HG03457 (cell line): ENCODE results near the gene RNU6-8.

Source experiments
- ATAC-seq: cut with Tn5 transposase; IDR thresholded peaks from one replicate; pipeline ENCODE4 v1.9.1; 2021; ENCODE audit warnings: moderate number of reproducible peaks; ENCODE audit not compliant: unreplicated experiment

The RNU6-8 gene

DNA sequence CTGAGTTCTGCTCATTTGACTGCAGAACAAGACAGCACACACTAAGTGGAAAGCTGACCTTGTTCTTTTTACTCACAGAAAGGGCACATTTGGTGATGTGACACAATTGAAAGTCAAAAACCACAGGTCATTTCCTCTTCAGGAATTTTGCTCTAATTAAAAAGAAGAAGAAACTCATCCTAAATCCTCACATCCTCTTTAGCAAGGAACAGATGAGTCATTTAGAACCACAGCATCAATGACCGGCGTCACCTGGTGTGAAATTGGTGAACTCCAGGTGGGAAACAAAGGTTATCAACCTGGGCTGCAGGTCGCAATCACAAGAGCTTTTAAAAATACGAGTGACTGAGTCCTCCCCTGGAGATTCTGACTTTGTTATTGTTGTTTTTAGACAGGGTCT is 2.9 kb upstream of the RNU6-8 start:
- ATAC-seq: no peak

DNA sequence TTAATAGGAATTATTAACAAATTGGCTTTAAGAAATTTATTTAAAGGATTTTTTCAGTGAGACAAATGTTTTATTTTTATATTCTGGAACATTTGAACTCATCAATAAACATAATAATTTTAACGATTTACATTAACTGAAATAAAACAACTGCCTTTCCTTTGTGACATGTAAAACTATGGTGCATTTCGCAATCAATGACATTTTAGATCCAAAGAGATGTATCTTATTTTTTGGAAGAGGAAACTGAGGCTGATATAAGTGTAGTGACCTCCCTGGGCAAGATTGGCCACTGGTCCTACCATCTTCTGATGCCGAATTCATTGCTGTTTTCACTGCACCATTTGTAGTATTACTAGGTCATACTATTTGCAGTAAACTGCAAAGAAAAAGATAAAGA is 2.5 kb upstream of the RNU6-8 start:
- no peak for ATAC-seq

- ATAC-seq: no peak
These were observed 874 bp upstream of the RNU6-8 start for GRCh38 chr14:32203928-32204357.

- ATAC-seq: no peak
These were observed 525 bp downstream of the RNU6-8 start for GRCh38 chr14:32202491-32202997.

DNA sequence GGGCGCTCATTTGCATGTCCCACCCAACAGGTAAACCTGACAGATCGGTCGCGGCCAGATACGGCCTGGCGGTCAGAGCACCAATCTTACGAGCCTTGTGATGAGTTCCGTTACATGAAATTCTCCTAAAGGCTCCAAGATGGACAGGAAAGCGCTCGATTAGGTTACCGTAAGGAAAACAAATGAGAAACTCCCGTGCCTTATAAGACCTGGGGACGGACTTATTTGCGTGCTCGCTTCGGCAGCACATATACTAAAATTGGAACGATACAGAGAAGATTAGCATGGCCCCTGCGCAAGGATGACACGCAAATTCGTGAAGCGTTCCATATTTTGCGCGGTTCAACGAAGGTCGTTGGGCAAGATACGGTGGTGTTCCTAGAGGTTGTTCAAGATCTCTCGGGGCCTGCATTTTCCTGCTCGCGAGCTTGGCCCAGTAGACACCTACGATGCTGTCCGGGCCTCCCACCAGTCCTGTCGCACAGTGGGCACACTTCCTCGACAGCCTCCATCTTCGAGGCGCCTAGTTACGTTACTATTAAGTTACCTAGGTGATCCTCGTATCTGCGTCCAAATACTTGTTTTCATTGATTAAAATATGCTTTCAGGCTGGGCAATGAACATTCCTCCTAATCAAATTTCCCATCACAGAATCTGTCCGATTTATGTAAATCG is 1.1 kb downstream of the RNU6-8 start, which contains the start of gene RNU6-7:
TSS of gene RNU6-7 (plus strand) at position 230 of the 675 bp plus-strand sequence.
- ATAC-seq: no peak

- ATAC-seq: peak; percentile 36
These were observed 1.8 kb downstream of the RNU6-8 start for GRCh38 chr14:32201193-32201815.

DNA sequence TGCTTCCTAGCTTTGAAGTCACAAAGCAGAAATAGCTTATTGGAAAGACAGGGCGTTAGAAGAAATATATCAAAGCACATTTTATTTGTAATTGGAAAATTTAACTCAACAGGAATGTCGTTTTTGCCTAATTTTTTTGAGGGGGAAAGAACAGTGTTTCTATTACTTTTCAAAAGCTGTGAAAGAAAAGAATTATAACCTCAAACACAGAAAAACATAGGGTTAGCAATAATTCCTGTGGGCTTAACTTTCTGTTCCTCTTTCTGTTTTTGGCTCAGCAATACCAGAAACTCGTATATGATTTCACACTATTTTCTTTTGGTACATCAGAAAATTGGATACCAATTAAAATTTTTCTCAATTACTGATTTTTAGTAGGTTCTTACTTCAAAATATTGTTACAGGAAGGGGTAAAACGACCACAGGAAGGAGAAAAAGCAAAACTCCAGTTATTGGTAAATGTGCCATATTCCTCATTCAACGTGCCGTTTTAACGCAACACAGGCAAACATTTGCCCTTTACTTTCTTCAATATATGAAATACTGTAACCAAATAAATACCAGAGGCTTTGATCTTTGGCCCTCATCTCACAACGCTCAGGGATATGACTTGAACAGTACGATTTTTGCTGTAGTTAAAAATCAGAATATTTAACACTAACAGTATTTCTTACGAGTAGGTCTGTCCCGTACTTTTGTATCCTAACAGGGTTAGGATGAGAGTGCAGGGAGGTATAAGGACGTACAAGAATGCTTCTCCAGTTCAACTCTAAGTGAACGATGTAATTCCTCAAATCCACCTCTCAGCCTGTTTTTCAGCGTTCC is 2.5 kb downstream of the RNU6-8 start:
- no peak for ATAC-seq

DNA sequence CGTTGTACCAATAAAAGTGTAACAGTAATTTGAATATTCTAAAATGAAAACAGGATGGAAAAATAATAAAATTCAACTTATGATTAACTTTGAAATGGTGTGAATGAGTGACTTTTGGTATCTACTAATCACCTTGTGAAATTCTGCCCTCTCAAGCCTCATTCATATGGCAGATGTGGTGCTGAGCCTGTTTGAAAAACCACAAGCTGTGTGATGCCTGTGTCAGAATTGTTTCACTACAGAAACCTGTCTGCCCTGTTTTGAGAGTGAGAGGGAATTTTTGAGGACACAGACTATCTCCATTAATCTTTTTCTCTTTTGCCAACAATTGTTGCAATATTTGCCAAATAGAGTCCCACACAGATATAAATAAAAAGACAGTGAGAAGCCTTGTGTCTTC is 5.2 kb downstream of the RNU6-8 start:
- ATAC-seq: no peak

DNA sequence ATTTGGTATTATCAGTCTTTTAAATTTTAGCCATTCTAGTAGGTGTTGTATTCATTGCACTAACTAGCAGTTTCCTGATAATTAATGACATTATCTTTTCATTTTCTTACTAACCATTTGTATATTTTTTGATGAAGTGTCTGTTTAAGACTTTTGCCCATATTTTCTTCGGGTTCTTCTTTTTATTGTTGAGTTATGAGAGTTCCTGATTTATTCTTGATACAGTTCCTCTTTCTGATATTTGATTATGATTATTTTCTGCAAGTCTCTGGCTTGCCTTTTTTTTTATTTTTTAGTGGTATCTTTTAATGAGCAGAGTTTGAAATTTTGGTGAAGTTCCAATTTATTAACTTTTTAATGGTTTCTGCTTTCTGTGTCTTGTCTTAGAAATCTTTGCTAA is 7.4 kb downstream of the RNU6-8 start:
- no peak for ATAC-seq

GRCh38 chr14:32193532-32193931 is 9.5 kb downstream of the RNU6-8 start:
- ATAC-seq: no peak

- no peak for ATAC-seq
These were observed 10.2 kb downstream of the RNU6-8 start for GRCh38 chr14:32192712-32193373.

DNA sequence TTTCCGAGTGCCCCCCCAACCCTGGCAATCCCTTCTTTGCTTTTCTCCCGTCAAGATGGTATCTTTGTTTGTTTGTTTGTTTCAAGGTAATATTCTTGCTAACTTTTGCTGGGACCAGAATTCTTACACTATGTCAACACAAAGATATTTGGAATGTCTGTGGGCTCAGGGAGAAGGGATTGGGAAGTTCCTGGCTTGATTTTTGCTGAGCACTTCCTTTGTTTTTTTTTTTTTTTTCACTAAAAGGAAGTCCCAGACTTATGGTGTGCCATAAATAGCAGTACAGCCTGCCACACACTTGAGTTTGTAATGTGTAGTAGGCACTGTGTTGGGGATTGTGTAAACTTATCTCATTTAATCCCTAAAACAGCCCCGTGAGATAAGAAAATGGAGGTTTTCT is 12.4 kb downstream of the RNU6-8 start:
- no peak for ATAC-seq

DNA sequence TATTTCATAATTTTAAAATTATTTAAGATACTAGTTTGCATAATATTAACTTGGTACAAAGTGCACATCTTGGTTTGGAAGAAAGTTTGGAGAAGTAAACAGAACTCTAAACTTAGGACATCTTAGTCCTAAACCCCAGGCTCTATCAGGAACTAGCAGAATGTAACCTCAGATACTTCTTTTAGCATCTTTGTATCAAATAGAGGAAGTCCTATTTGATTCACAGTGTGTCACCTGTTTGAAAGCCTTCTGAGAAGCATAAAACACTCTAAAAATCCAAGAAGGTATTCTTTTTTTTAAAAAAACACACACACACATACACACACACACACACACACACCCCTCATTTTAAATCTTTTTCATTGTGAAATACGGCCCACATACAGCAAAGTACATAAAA is 13.3 kb downstream of the RNU6-8 start:
- no peak for ATAC-seq

GRCh38 chr14:32186248-32186647 is 16.8 kb downstream of the RNU6-8 start:
- ATAC-seq: no peak

DNA sequence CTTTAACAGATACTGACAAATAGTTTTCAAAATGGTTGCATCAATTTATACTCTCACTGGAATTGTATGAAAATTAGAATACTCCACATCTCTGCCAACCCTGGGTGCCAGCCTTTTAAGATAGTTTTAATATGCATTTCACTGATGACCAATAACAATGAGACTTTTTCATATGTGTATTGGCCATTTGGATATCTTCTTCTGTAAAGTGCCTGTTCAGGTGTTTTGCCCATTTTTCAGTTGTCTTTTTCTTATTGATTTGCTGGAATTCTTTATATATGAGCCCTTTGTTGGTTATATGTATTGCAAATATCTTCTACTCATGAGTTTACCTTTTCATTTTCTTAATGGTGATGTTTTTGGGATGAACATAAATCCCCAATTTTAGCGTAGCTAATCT is 18.0 kb downstream of the RNU6-8 start:
- no peak for ATAC-seq

- ATAC-seq: no peak
These were observed 19.7 kb downstream of the RNU6-8 start for GRCh38 chr14:32183151-32184058.

DNA sequence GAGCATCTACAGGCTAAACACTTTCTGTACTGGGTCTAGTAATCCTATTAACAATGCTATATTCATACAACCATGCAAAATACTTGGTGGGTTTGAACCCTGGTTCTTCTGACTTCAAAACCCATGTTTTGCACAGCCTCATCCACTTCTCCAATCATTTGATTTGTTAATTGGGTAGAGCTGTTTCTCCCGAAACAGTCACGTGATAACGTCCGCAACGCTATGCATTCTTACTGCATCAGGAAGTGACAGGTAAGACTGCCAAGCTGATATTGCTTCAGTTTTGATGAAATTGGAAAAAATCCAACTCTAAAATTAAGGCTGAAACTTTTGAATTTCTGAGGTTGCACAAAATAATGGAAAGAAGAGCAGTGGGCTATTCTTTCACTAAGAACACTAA is 31.6 kb downstream of the RNU6-8 start:
- ATAC-seq: no peak

DNA sequence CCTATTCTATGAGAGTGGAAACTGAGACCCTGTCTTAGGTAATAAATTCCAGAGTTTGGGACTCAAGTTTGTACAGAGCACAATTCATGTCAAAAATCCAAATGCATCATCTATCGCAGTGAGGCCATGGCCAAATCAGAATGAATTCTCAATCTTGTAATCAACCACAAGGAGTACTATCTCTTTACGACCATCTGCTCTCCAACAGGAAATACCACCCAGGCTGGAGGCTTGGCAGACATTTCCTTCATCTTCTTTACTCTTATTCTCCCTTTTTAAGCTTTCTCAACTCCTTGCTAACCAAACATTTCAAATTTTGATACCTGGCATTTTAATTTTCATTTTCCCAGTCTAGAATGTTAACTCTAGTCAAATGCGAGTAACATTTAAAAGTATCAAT is 33.9 kb downstream of the RNU6-8 start:
- no peak for ATAC-seq

- no peak for ATAC-seq
These were observed 35.2 kb downstream of the RNU6-8 start for GRCh38 chr14:32167907-32168306.

- ATAC-seq: no peak
These were observed 36.1 kb downstream of the RNU6-8 start for GRCh38 chr14:32166924-32167323.
